Neural cell (in vitro differentiated cells): ENCODE results near the gene RHBDF2. TPM values are rescaled to one million over a fixed set of nuclear protein-coding genes. Genes with fewer than 3 reads are reported as not detected.

Source experiments
- H2AFZ ChIP-seq: fragments of 200-600, 300-800 bp; sonication (generic), shearing (Covaris generic); 2 replicates; pipeline ENCODE4 v1.6.0; 2014; ENCODE audit warnings: low read depth, mild to moderate bottlenecking, antibody characterized with exemption, low read length, moderate library complexity
- H3F3A ChIP-seq: fragments of 200-600 bp; shearing (Covaris generic); 2 replicates; pipeline ENCODE4 v1.6.1; 2016; ENCODE audit warnings: mild to moderate bottlenecking, moderate library complexity, mixed read lengths, antibody characterized with exemption, low read length; ENCODE audit not compliant: insufficient read depth, poor library complexity, severe bottlenecking
- H3K27ac ChIP-seq: fragments of 200-600, 300-800 bp; sonication (generic), shearing (Covaris generic); 2 replicates; pipeline ENCODE4 v1.5.1; 2014; ENCODE audit warnings: mild to moderate bottlenecking, low read length, moderate library complexity
- H3K27me3 ChIP-seq: fragments of 300-800, 200-600 bp; sonication (generic), shearing (Covaris generic); 2 replicates; pipeline ENCODE4 v1.6.0; 2014; ENCODE audit warnings: mild to moderate bottlenecking, low read depth, low read length, moderate library complexity; ENCODE audit not compliant: insufficient read depth
- H3K36me3 ChIP-seq: fragments of 300-800, 200-600 bp; sonication (generic), shearing (Covaris generic); 2 replicates; pipeline ENCODE4 v1.5.1; 2014; ENCODE audit warnings: mild to moderate bottlenecking, antibody characterized with exemption, low read length, moderate library complexity; ENCODE audit not compliant: insufficient read depth
- H3K4me2 ChIP-seq: fragments of 300-800, 200-600 bp; sonication (generic), shearing (Covaris generic); 2 replicates; pipeline ENCODE4 v1.6.0; 2014; ENCODE audit warnings: mild to moderate bottlenecking, low read length
- H3K4me3 ChIP-seq: fragments of 300-800, 200-600 bp; sonication (generic), shearing (Covaris generic); 2 replicates; pipeline ENCODE4 v1.5.1; 2014; ENCODE audit warnings: mild to moderate bottlenecking, low read length, moderate library complexity
- H3K79me2 ChIP-seq: fragments of 200-600 bp; shearing (Covaris generic); replicated peaks from 2 replicates; pipeline ENCODE4 v1.6.0; 2014; ENCODE audit warnings: mild to moderate bottlenecking, low read length, moderate library complexity; ENCODE audit not compliant: insufficient read depth
- H3K9ac ChIP-seq: fragments of 300-800, 200-600 bp; sonication (generic), shearing (Covaris generic); 2 replicates; pipeline ENCODE4 v1.6.1; 2016; ENCODE audit warnings: mild to moderate bottlenecking, low read length, mixed read lengths
- H3K9me2 ChIP-seq: fragments of 200-600 bp; shearing (Covaris generic); 2 replicates; pipeline ENCODE4 v1.6.1; 2016; ENCODE audit warnings: mild to moderate bottlenecking, low read length, mixed read lengths; ENCODE audit not compliant: insufficient read depth
- H3K9me3 ChIP-seq: fragments of 200-600, 300-800 bp; sonication (generic), shearing (Covaris generic); 2 replicates; pipeline ENCODE4 v1.6.1; 2016; ENCODE audit warnings: mild to moderate bottlenecking, mixed run types, low read length, moderate library complexity, mixed read lengths
- H4K20me1 ChIP-seq: fragments of 200-600 bp; shearing (Covaris generic); 2 replicates; pipeline ENCODE4 v1.6.1; 2016; ENCODE audit warnings: mild to moderate bottlenecking, mixed run types; ENCODE audit not compliant: insufficient read depth
- CTCF ChIP-seq: fragments of 450-650 bp; IDR thresholded peaks from 2 replicates; pipeline ENCODE4 v1.5.1; 2014; ENCODE audit warnings: antibody characterized with exemption, mild to moderate bottlenecking, moderate library complexity; ENCODE audit not compliant: poor library complexity, severe bottlenecking
- EP300 ChIP-seq: fragments of 450-650 bp; conservative IDR thresholded peaks from 2 replicates; pipeline ENCODE4 v1.6.1; 2014; ENCODE audit warnings: antibody characterized with exemption, mild to moderate bottlenecking, moderate library complexity; ENCODE audit not compliant: poor library complexity, severe bottlenecking
- EZH2 ChIP-seq: fragments of 200-600, 300-800 bp; shearing (Covaris generic), sonication (generic); IDR thresholded peaks from 2 replicates; pipeline ENCODE4 v1.6.1; 2014; ENCODE audit warnings: antibody characterized with exemption, low read length, borderline replicate concordance, mild to moderate bottlenecking; ENCODE audit not compliant: insufficient read depth, poor library complexity, severe bottlenecking
- MXI1 ChIP-seq: fragments of 450-650 bp; conservative IDR thresholded peaks from 2 replicates; pipeline ENCODE4 v1.6.1; 2014; ENCODE audit warnings: antibody characterized with exemption, mild to moderate bottlenecking; ENCODE audit not compliant: poor library complexity, severe bottlenecking
- POLR2AphosphoS5 ChIP-seq: IDR thresholded peaks from 2 replicates; pipeline ENCODE4 v1.6.1; 2012
- RAD21 ChIP-seq: fragments of 450-650 bp; conservative IDR thresholded peaks from 2 replicates; pipeline ENCODE4 v1.6.1; 2014; ENCODE audit warnings: antibody characterized with exemption, mild to moderate bottlenecking, moderate library complexity
- REST ChIP-seq: IDR thresholded peaks from 2 replicates; pipeline ENCODE4 v1.6.1; 2012; ENCODE audit warnings: borderline replicate concordance
- SMC3 ChIP-seq: fragments of 450-650 bp; conservative IDR thresholded peaks from 2 replicates; pipeline ENCODE4 v1.6.1; 2014; ENCODE audit warnings: antibody characterized with exemption, mild to moderate bottlenecking, moderate library complexity; ENCODE audit not compliant: poor library complexity
- TAF1 ChIP-seq: IDR thresholded peaks from 2 replicates; pipeline ENCODE4 v1.6.1; 2012; ENCODE audit warnings: low read depth
- polyA plus RNA-seq: library from polyadenylated mRNA; depleted of rRNA; stranded (reverse); fragments of >200 nt; gene quantifications from 2 replicates; pipeline ENCODE4 v1.2.3, GENCODE V29; 2014

The RHBDF2 gene
- polyA plus RNA-seq, 1 donor from 2014 or later = not detected

- H3K4me2 ChIP-seq = no peak overlapping the region
- H4K20me1 ChIP-seq = no peaks in the 10 kb centered on the region
- no peak overlapping the region for H3K27ac ChIP-seq
- H3K27me3 ChIP-seq = no peaks in the 10 kb centered on the region
- H3K9ac ChIP-seq = no peak overlapping the region
- TF ChIP-seq CTCF = no peak
- TF ChIP-seq RAD21 = no peak
- no peak for TF ChIP-seq SMC3
- TF ChIP-seq EP300 = no peak
- no peak for TF ChIP-seq POLR2AphosphoS5
- no peak for TF ChIP-seq REST
- TF ChIP-seq TAF1 = no peak
- TF ChIP-seq EZH2 = no peak
- no peak for TF ChIP-seq MXI1
- H3K9me3 ChIP-seq = no peaks in the 10 kb centered on the region
- H3K9me2 ChIP-seq = no peaks in the 10 kb centered on the region
- no peaks in the 10 kb centered on the region for H3F3A ChIP-seq
- H3K79me2 ChIP-seq = peaks cover 5% of the 10 kb centered on the region
- peaks cover 7% of the 10 kb centered on the region for H3K36me3 ChIP-seq
- H2AFZ ChIP-seq = no peak overlapping the region
- no peak overlapping the region for H3K4me3 ChIP-seq
These were observed 80.2 kb downstream of the RHBDF2 start for GRCh38 chr17:76421044-76421407.

Other genes with a start within 250 kb of the RHBDF2 start
- 7.5 and 9.2 TPM in 2 replicates for gene UBALD2, start 236.1 kb downstream of the RHBDF2 start, polyA plus RNA-seq
- 17.3 and 26.5 TPM in 2 replicates for gene QRICH2, start 193.1 kb downstream of the RHBDF2 start, polyA plus RNA-seq
- gene PRPSAP1, start 147.5 kb downstream of the RHBDF2 start, polyA plus RNA-seq = 73.8 and 88.0 TPM in 2 replicates
- gene SPHK1, start 116.8 kb downstream of the RHBDF2 start, polyA plus RNA-seq = 2.4 and 2.7 TPM in 2 replicates
- 27.7 and 28.0 TPM in 2 replicates for gene UBE2O, start 48.3 kb downstream of the RHBDF2 start, polyA plus RNA-seq
- not detected in 2 replicates for gene AANAT, start 33.8 kb downstream of the RHBDF2 start, polyA plus RNA-seq
- gene CYGB, start 36.3 kb upstream of the RHBDF2 start, polyA plus RNA-seq = 9.6 and 12.9 TPM in 2 replicates
- gene PRCD, start 38.6 kb upstream of the RHBDF2 start, polyA plus RNA-seq = 13.2 and 22.5 TPM in 2 replicates
- gene ST6GALNAC2, start 84.4 kb upstream of the RHBDF2 start, polyA plus RNA-seq = not detected in 2 replicates
- gene ST6GALNAC1, start 142.3 kb upstream of the RHBDF2 start, polyA plus RNA-seq = not detected in 2 replicates
- 137 and 143 TPM in 2 replicates for gene MXRA7, start 209.5 kb upstream of the RHBDF2 start, polyA plus RNA-seq
- gene JMJD6, start 225.2 kb upstream of the RHBDF2 start, polyA plus RNA-seq = 21.7 and 37.6 TPM in 2 replicates
- 53.3 and 59.8 TPM in 2 replicates for gene METTL23, start 225.4 kb upstream of the RHBDF2 start, polyA plus RNA-seq
- gene SRSF2, start 235.9 kb upstream of the RHBDF2 start, polyA plus RNA-seq = 350 and 355 TPM in 2 replicates
- gene MFSD11, start 236.7 kb upstream of the RHBDF2 start, polyA plus RNA-seq = 36.1 and 43.1 TPM in 2 replicates